ENCODE measurements around the gene PLET1. TPM values are rescaled to one million over a fixed set of nuclear protein-coding genes. Genes with fewer than 3 reads are reported as not detected.

Gene PLET1
- total and polyA plus RNA-seq, 2 experiments from 2014 or later: not detected

GRCh38 chr11:112241486-112241885 lies 19.2 kb downstream of the PLET1 start:
- H4K20me1 ChIP-seq (ENCODE audit: insufficient read depth): no peaks in the 10 kb centered on the region
- peaks cover 14% of the 10 kb centered on the region; the same call in 1 of the 2 replicates for H3K4me1 ChIP-seq (ENCODE audit: insufficient read depth)
- peak; percentile 81 for DNase-seq
- H3F3A ChIP-seq (ENCODE audit: insufficient read depth): peaks cover 18% of the 10 kb centered on the region; the same call in 1 of the 2 replicates
- in situ Hi-C loops (cut with MboI): no loop called here
- H2AFZ ChIP-seq: no peak overlapping the region
- H3K9ac ChIP-seq: no peak overlapping the region
- TF ChIP-seq EZH2phosphoT487 (IDR thresholded peaks at IDR 0.05; ENCODE audit: insufficient read depth, low read depth) (peak; percentile 78; the same call in 1 of the 2 replicates), EZH2 (IDR thresholded peaks at IDR 0.05; ENCODE audit: insufficient read depth, poor library complexity, severe bottlenecking) (no peak)
- 40 to 50% methylated on average over 3 of the region's 3 CpGs for WGBS, 2 experiments (ENCODE audit: low coverage in 1 of 2, low lambda C conversion rate in 2 of 2, missing lambda C conversion rate in 2 of 2)
- H3K27ac ChIP-seq: peak overlapping the region; percentile 26; the same call in 1 of the 2 replicates
- no peak overlapping the region for H3K4me3 ChIP-seq
- H3K79me2 ChIP-seq (ENCODE audit: insufficient read depth): no peaks in the 10 kb centered on the region
- H3K36me3 ChIP-seq (ENCODE audit: low read depth): peaks cover 23% of the 10 kb centered on the region
- no peaks in the 10 kb centered on the region for H3K9me3 ChIP-seq (ENCODE audit: low read depth)
- H3K4me2 ChIP-seq (ENCODE audit: unreplicated experiment): peak overlapping the region; percentile 4
- H3K9me2 ChIP-seq (ENCODE audit: insufficient read depth): no peaks in the 10 kb centered on the region
- no peaks in the 10 kb centered on the region for H3K27me3 ChIP-seq (replicated peaks; ENCODE audit: insufficient read depth)

GRCh38 chr11:112238041-112238440 lies 22.6 kb downstream of the PLET1 start:
- Histone ChIP-seq H3K4me1 (ENCODE audit: insufficient read depth) (peaks cover 14% of the 10 kb centered on the region; the same call in 1 of the 2 replicates), H3K4me2 (ENCODE audit: unreplicated experiment) (no peak overlapping the region), H3K4me3 (no peak overlapping the region), H2AFZ (no peak overlapping the region), H3K9ac (no peak overlapping the region), H3K36me3 (ENCODE audit: low read depth) (peaks cover 50% of the 10 kb centered on the region), H3F3A (ENCODE audit: insufficient read depth) (peaks cover 13% of the 10 kb centered on the region; the same call in 1 of the 2 replicates), H3K9me2 (ENCODE audit: insufficient read depth) (no peaks in the 10 kb centered on the region), H3K27ac (no peak overlapping the region), H3K9me3 (ENCODE audit: low read depth) (no peaks in the 10 kb centered on the region), H4K20me1 (ENCODE audit: insufficient read depth) (no peaks in the 10 kb centered on the region), H3K79me2 (ENCODE audit: insufficient read depth) (peaks cover 6% of the 10 kb centered on the region), H3K27me3 (replicated peaks; ENCODE audit: insufficient read depth) (no peaks in the 10 kb centered on the region)
- 96 to 98% methylated on average over 3 of the region's 3 CpGs for WGBS, 2 experiments (ENCODE audit: low coverage in 1 of 2, low lambda C conversion rate in 2 of 2, missing lambda C conversion rate in 2 of 2)
- in situ Hi-C loops (cut with MboI): no loop called here
- DNase-seq: no peak
- no peak for TF ChIP-seq EZH2phosphoT487 (IDR thresholded peaks at IDR 0.05; ENCODE audit: insufficient read depth, low read depth)
- no peak for TF ChIP-seq EZH2 (IDR thresholded peaks at IDR 0.05; ENCODE audit: insufficient read depth, poor library complexity, severe bottlenecking)

GRCh38 chr11:112237451-112237850 lies 23.2 kb downstream of the PLET1 start:
- Histone ChIP-seq H3K27me3 (replicated peaks; ENCODE audit: insufficient read depth) (no peaks in the 10 kb centered on the region), H3K9me2 (ENCODE audit: insufficient read depth) (no peaks in the 10 kb centered on the region), H3K4me1 (ENCODE audit: insufficient read depth) (peaks cover 14% of the 10 kb centered on the region; the same call in 1 of the 2 replicates), H3K36me3 (ENCODE audit: low read depth) (peaks cover 52% of the 10 kb centered on the region), H3K9ac (no peak overlapping the region), H3K9me3 (ENCODE audit: low read depth) (no peaks in the 10 kb centered on the region), H3K4me2 (ENCODE audit: unreplicated experiment) (no peak overlapping the region), H3F3A (ENCODE audit: insufficient read depth) (peaks cover 13% of the 10 kb centered on the region; the same call in 1 of the 2 replicates), H2AFZ (no peak overlapping the region), H3K27ac (no peak overlapping the region), H3K79me2 (ENCODE audit: insufficient read depth) (peaks cover 12% of the 10 kb centered on the region), H3K4me3 (no peak overlapping the region), H4K20me1 (ENCODE audit: insufficient read depth) (no peaks in the 10 kb centered on the region)
- WGBS, 2 experiments (ENCODE audit: low coverage in 1 of 2, low lambda C conversion rate in 2 of 2, missing lambda C conversion rate in 2 of 2): 98 to 100% methylated on average over 4 of the region's 4 CpGs
- TF ChIP-seq EZH2 (IDR thresholded peaks at IDR 0.05; ENCODE audit: insufficient read depth, poor library complexity, severe bottlenecking): no peak
- no peak for TF ChIP-seq EZH2phosphoT487 (IDR thresholded peaks at IDR 0.05; ENCODE audit: insufficient read depth, low read depth)
- in situ Hi-C loops (cut with MboI): no loop called here
- no peak for DNase-seq

- Histone ChIP-seq H3K9me3 (ENCODE audit: low read depth) (no peaks in the 10 kb centered on the region), H3K27me3 (replicated peaks; ENCODE audit: insufficient read depth) (no peaks in the 10 kb centered on the region), H3F3A (ENCODE audit: insufficient read depth) (peaks cover 6% of the 10 kb centered on the region; the same call in 1 of the 2 replicates), H3K9ac (no peak overlapping the region), H3K9me2 (ENCODE audit: insufficient read depth) (no peaks in the 10 kb centered on the region), H2AFZ (no peak overlapping the region), H3K27ac (no peak overlapping the region), H3K79me2 (ENCODE audit: insufficient read depth) (peaks cover 27% of the 10 kb centered on the region), H3K4me3 (no peak overlapping the region), H3K36me3 (ENCODE audit: low read depth) (peaks cover 57% of the 10 kb centered on the region), H3K4me2 (ENCODE audit: unreplicated experiment) (no peak overlapping the region), H4K20me1 (ENCODE audit: insufficient read depth) (no peaks in the 10 kb centered on the region), H3K4me1 (ENCODE audit: insufficient read depth) (0 out of 2 replicates have a peak, but pooled peaks cover 2% of the 10 kb centered on the region)
- no peak for TF ChIP-seq EZH2phosphoT487 (IDR thresholded peaks at IDR 0.05; ENCODE audit: insufficient read depth, low read depth)
- no peak for TF ChIP-seq EZH2 (IDR thresholded peaks at IDR 0.05; ENCODE audit: insufficient read depth, poor library complexity, severe bottlenecking)
- in situ Hi-C loops (cut with MboI): no loop called here
- WGBS, 2 experiments (ENCODE audit: low coverage in 1 of 2, low lambda C conversion rate in 2 of 2, missing lambda C conversion rate in 2 of 2): 99 to 100% methylated on average over 8 of the region's 8 CpGs
- DNase-seq: no peak
These were observed 24.8 kb downstream of the PLET1 start for GRCh38 chr11:112235750-112236390.

All from GM23248 (cell line).